H1 (cell line): Measurements from ENCODE around the gene CAMSAP3. TPM values are rescaled to one million over a fixed set of nuclear protein-coding genes. Genes with fewer than 3 reads are reported as not detected.

Experiments
- CTCF ChIA-PET: fragments of 300-600 bp; sonication (Branson Sonifier 250); formaldehyde crosslinking; loops from one replicate; lab custom pipeline; 2021; ENCODE audit not compliant: partially characterized antibody; lab: Charles Lee
- POLR2A ChIA-PET: fragments of 300-600 bp; sonication (Branson Sonifier 250); formaldehyde crosslinking; loops from one replicate; lab custom pipeline; 2021; ENCODE audit warnings: inconsistent platforms; ENCODE audit not compliant: partially characterized antibody; lab: Charles Lee
- DNase-seq, 2 experiments: peaks; one replicate each; pipeline versions ENCODE4 v3.0.0 to v3.0.0-alpha.2; 2010 to 2022; ENCODE audit warnings: low spot score in 2 of 2, low read depth in 1 of 2, mixed read lengths in 1 of 2
- FAIRE-seq: peaks from 2 replicates; lab custom pipeline; 2011; peaks lifted over from hg19 to GRCh38; lab: Jason Lieb, UNC
- H2AFZ ChIP-seq: 2 replicates; pipeline ENCODE4 v1.8.1; 2012; ENCODE audit warnings: low read length, inconsistent platforms
- H2AK5ac ChIP-seq: 2 replicates; pipeline ENCODE4 v1.6.1; 2013; ENCODE audit warnings: low read depth, low read length
- H2BK120ac ChIP-seq: replicated peaks from 2 replicates; pipeline ENCODE3; 2013; ENCODE audit warnings: low read depth, low read length, inconsistent platforms
- H2BK12ac ChIP-seq: 2 replicates; pipeline ENCODE4 v1.6.1; 2013; ENCODE audit warnings: low read depth, low read length
- H2BK15ac ChIP-seq: 2 replicates; pipeline ENCODE4 v1.6.1; 2013; ENCODE audit warnings: low read length
- H2BK20ac ChIP-seq: 2 replicates; pipeline ENCODE4 v1.6.1; 2013; ENCODE audit warnings: low read length
- H2BK5ac ChIP-seq: 2 replicates; pipeline ENCODE4 v1.6.1; 2013; ENCODE audit warnings: low read depth, low read length
- H3K14ac ChIP-seq: 2 replicates; pipeline ENCODE4 v1.6.1; 2013; ENCODE audit warnings: inconsistent platforms; ENCODE audit not compliant: insufficient read length
- H3K18ac ChIP-seq: 2 replicates; pipeline ENCODE4 v1.6.1; 2013; ENCODE audit warnings: low read length; ENCODE audit errors: extremely low read depth
- H3K23ac ChIP-seq: 2 replicates; pipeline ENCODE4 v1.6.1; 2013; ENCODE audit warnings: inconsistent platforms; ENCODE audit not compliant: insufficient read length
- H3K23me2 ChIP-seq: 2 replicates; pipeline ENCODE4 v1.6.1; 2013; ENCODE audit warnings: low read depth, low read length
- H3K27ac ChIP-seq: 2 replicates; pipeline ENCODE4 v1.6.1; 2011; ENCODE audit warnings: low read depth, low read length, inconsistent platforms
- H3K27me3 ChIP-seq, 4 experiments: replicated peaks in 1 of 4; 1 replicate in 1 of 4; 2 replicates in 3 of 4; pipeline versions ENCODE4 v1.6.1 to v1.8.1; 2011 to 2013; ENCODE audit warnings: low read length in 3 of 4, mild to moderate bottlenecking in 3 of 4, inconsistent platforms in 2 of 4, mixed read lengths in 2 of 4, moderate library complexity in 1 of 4; ENCODE audit not compliant: control insufficient read depth in 3 of 4, insufficient read depth in 3 of 4; ENCODE audit errors: extremely low read depth in 1 of 4
- H3K36me3 ChIP-seq, 4 experiments: 2 replicates each; pipeline versions ENCODE4 v1.6.1 to v1.8.1; 2011 to 2013; ENCODE audit warnings: mild to moderate bottlenecking in 4 of 4, low read length in 3 of 4, moderate library complexity in 2 of 4, control low read depth in 1 of 4, inconsistent platforms in 1 of 4; ENCODE audit not compliant: insufficient read depth in 4 of 4, control insufficient read depth in 2 of 4
- H3K4ac ChIP-seq: replicated peaks from 2 replicates; pipeline ENCODE3; 2013; ENCODE audit warnings: low read length, low read depth, mixed read lengths, inconsistent platforms; ENCODE audit not compliant: insufficient read length
- H3K4me1 ChIP-seq, 4 experiments: replicated peaks in 1 of 4; 1 replicate in 1 of 4; 2 replicates in 3 of 4; pipeline versions ENCODE4 v1.6.1 to v1.8.1; 2011 to 2013; ENCODE audit warnings: low read length in 3 of 4, inconsistent platforms in 2 of 4, mixed read lengths in 1 of 4; ENCODE audit not compliant: insufficient read depth in 4 of 4, control insufficient read depth in 3 of 4
- H3K4me2 ChIP-seq, 2 experiments: 2 replicates each; pipeline versions ENCODE4 v1.6.1 to v1.8.1; 2011 to 2013; ENCODE audit warnings: low read depth in 2 of 2, low read length in 2 of 2, control low read depth in 1 of 2, inconsistent platforms in 1 of 2, mild to moderate bottlenecking in 1 of 2; ENCODE audit not compliant: insufficient read depth in 1 of 2
- H3K4me3 ChIP-seq, 4 experiments: fragments of 200-600, 300-600 bp in 1 of 4; sonication (generic), shearing (Covaris generic), sonication (Bioruptor Twin) in 1 of 4; 2 replicates each; pipeline versions ENCODE4 v1.5.1 to v1.8.1; 2011 to 2016; ENCODE audit warnings: low read length in 4 of 4, low read depth in 3 of 4, control low read depth in 2 of 4, inconsistent platforms in 2 of 4, mild to moderate bottlenecking in 2 of 4, mixed read lengths in 1 of 4, moderate library complexity in 1 of 4; ENCODE audit not compliant: insufficient read depth in 2 of 4; ENCODE audit errors: extremely low read depth in 1 of 4
- H3K56ac ChIP-seq: replicated peaks from 2 replicates; pipeline ENCODE3; 2013; ENCODE audit warnings: low read depth, mild to moderate bottlenecking, mixed read lengths, low read length, inconsistent platforms; ENCODE audit not compliant: insufficient read length
- H3K79me1 ChIP-seq: 2 replicates; pipeline ENCODE4 v1.6.1; 2013; ENCODE audit warnings: low read depth, low read length, control low read depth
- H3K79me2 ChIP-seq, 2 experiments: 2 replicates each; pipeline versions ENCODE4 v1.6.1 to v1.8.1; 2012 to 2013; ENCODE audit warnings: low read length in 2 of 2, mild to moderate bottlenecking in 2 of 2, inconsistent platforms in 1 of 2; ENCODE audit not compliant: insufficient read depth in 2 of 2, control insufficient read depth in 1 of 2
- H3K9ac ChIP-seq, 4 experiments: replicated peaks in 1 of 4; 1 replicate in 1 of 4; 2 replicates in 3 of 4; pipeline versions ENCODE4 v1.6.1 to v1.8.1; 2011 to 2013; ENCODE audit warnings: low read depth in 3 of 4, low read length in 3 of 4, control low read depth in 2 of 4, mild to moderate bottlenecking in 2 of 4, moderate library complexity in 2 of 4, inconsistent platforms in 1 of 4; ENCODE audit errors: extremely low read depth in 1 of 4
- H3K9me3 ChIP-seq, 2 experiments: 2 replicates each; pipeline versions ENCODE4 v1.6.1 to v1.8.1; 2012 to 2013; ENCODE audit warnings: mild to moderate bottlenecking in 2 of 2, moderate library complexity in 2 of 2, control low read depth in 1 of 2, inconsistent platforms in 1 of 2, low read depth in 1 of 2, low read length in 1 of 2, mixed read lengths in 1 of 2; ENCODE audit not compliant: insufficient read depth in 2 of 2
- H4K20me1 ChIP-seq, 2 experiments: replicated peaks in 1 of 2; 2 replicates each; pipeline versions ENCODE3 to v1.8.1; 2011 to 2013; ENCODE audit warnings: inconsistent platforms in 2 of 2, low read length in 2 of 2, mild to moderate bottlenecking in 1 of 2; ENCODE audit not compliant: insufficient read depth in 2 of 2, control insufficient read depth in 1 of 2
- H4K5ac ChIP-seq: 2 replicates; pipeline ENCODE4 v1.6.1; 2013; ENCODE audit warnings: low read length, low read depth, mixed read lengths, inconsistent platforms; ENCODE audit not compliant: insufficient read length
- H4K8ac ChIP-seq: 2 replicates; pipeline ENCODE4 v1.8.0; 2013; ENCODE audit warnings: mild to moderate bottlenecking, moderate library complexity, low read length, inconsistent platforms; ENCODE audit not compliant: insufficient read depth; ENCODE audit errors: extremely low read depth
- H4K91ac ChIP-seq: replicated peaks from 2 replicates; pipeline ENCODE3; 2013; ENCODE audit warnings: low read length, mixed read lengths, inconsistent platforms; ENCODE audit not compliant: insufficient read length
- ATF3 ChIP-seq: IDR thresholded peaks from 2 replicates; pipeline ENCODE4 v1.6.1; 2011; ENCODE audit warnings: low read depth, mild to moderate bottlenecking, low read length; ENCODE audit not compliant: insufficient read depth
- CEBPB ChIP-seq: IDR thresholded peaks from 2 replicates; pipeline ENCODE4 v1.6.1; 2012; ENCODE audit warnings: low read depth, low read length
- KDM5A ChIP-seq: fragments of 200-600 bp; IDR thresholded peaks from 2 replicates; pipeline ENCODE4 v1.7.1; 2012; ENCODE audit warnings: mild to moderate bottlenecking, low read length, inconsistent platforms, mixed read lengths
- NANOG ChIP-seq: IDR thresholded peaks from 2 replicates; pipeline ENCODE4 v1.6.1; 2011; ENCODE audit warnings: low read length, low read depth, mild to moderate bottlenecking, inconsistent platforms; ENCODE audit not compliant: insufficient read depth, poor library complexity, severe bottlenecking
- POU5F1 ChIP-seq: IDR thresholded peaks from 2 replicates; pipeline ENCODE4 v1.6.1; 2011; ENCODE audit warnings: low read depth, mild to moderate bottlenecking, low read length, moderate library complexity
- RNF2 ChIP-seq: fragments of 200-900, 300-1000 bp; sonication (generic); IDR thresholded peaks from 2 replicates; pipeline ENCODE4 v1.7.1; 2016; ENCODE audit warnings: borderline replicate concordance, low read depth, mild to moderate bottlenecking, antibody characterized with exemption, low read length; ENCODE audit not compliant: poor library complexity, severe bottlenecking; ENCODE audit errors: missing control alignments
- TEAD4 ChIP-seq: IDR thresholded peaks from 2 replicates; pipeline ENCODE4 v1.6.1; 2012; ENCODE audit warnings: low read depth, low read length, inconsistent platforms, mixed read lengths
- WGBS, 2 experiments: shearing (Covaris generic) in 1 of 2; methylation state at CpG; one replicate each; pipeline versions ENCODE4 v1.1.6 to v1.1.7; 2013 to 2015; ENCODE audit warnings: low lambda C conversion rate in 2 of 2, mixed read lengths in 2 of 2, inconsistent platforms in 1 of 2, low coverage in 1 of 2, missing lambda C conversion rate in 1 of 2; ENCODE audit not compliant: insufficient replicate concordance in 2 of 2, insufficient coverage in 1 of 2, insufficient read length in 1 of 2; ENCODE audit errors: extremely low coverage in 1 of 2, missing lambda C conversion rate in 1 of 2; 5-methylcytosine and 5-hydroxymethylcytosine counted together
- polyA plus RNA-seq, 7 experiments: library from polyadenylated mRNA; depleted of rRNA in 3 of 7; stranded (reverse) in 5 of 7; unstranded in 2 of 7; fragments of >200 nt in 5 of 7; fragments of 200-250 nt in 2 of 7; gene quantifications; 1 replicate in 5 of 7; 2 replicates in 1 of 7; 4 replicates in 1 of 7; pipeline versions ENCODE4 v1.2.1 to v1.2.3, GENCODE V29; 2011 to 2013; ENCODE audit warnings: missing spikeins in 2 of 7, mixed read lengths in 2 of 7
- total RNA-seq: library from RNA; stranded (reverse); fragmentation: NEBNext Ultra II Directional; extraction: Animal tissue kit (Norgen Biotek cat#: 25700); gene quantifications from 2 replicates; pipeline ENCODE4 v1.2.1, GENCODE V29; 2021

Gene CAMSAP3
- total and polyA plus RNA-seq, 2 of the 8 experiments (the other 6 are each of a cell fraction or from before 2014, with no cell fraction given) = 11.4 to 30.4 TPM

GRCh38 chr19:7565332-7565731 lies 30.3 kb upstream of the CAMSAP3 start:
- no peak for DNase-seq
- Histone ChIP-seq H2BK20ac (no peak overlapping the region), H3K4me1 (no peaks in the 10 kb centered on the region), H4K91ac (no peak overlapping the region), H2BK5ac (no peak overlapping the region), H3K27me3 (no peaks in the 10 kb centered on the region), H3K9me3 (no peaks in the 10 kb centered on the region), H2BK120ac (no peak overlapping the region), H3K9ac (no peak overlapping the region), H3K56ac (no peak overlapping the region), H3K14ac (no peak overlapping the region), H3K23me2 (no peaks in the 10 kb centered on the region), H2BK12ac (no peak overlapping the region), H3K4me3 (no peak overlapping the region), H2AK5ac (no peak overlapping the region), H3K18ac (no peak overlapping the region), H3K4ac (no peak overlapping the region), H3K79me2 (no peaks in the 10 kb centered on the region), H3K36me3 (no peaks in the 10 kb centered on the region; a peak in 2 of 8 replicates), H2BK15ac (no peak overlapping the region), H3K79me1 (no peaks in the 10 kb centered on the region), H4K5ac (no peak overlapping the region), H3K4me2 (no peak overlapping the region), H2AFZ (no peak overlapping the region), H4K8ac (no peak overlapping the region), H3K23ac (no peak overlapping the region), H4K20me1 (no peaks in the 10 kb centered on the region), H3K27ac (no peak overlapping the region)
- TF ChIP-seq KDM5A = no peak
- TF ChIP-seq TEAD4 = no peak
- TF ChIP-seq CEBPB = peak; percentile 84
- no peak for TF ChIP-seq RNF2
- no peak for TF ChIP-seq NANOG
- no peak for TF ChIP-seq POU5F1
- TF ChIP-seq ATF3 = no peak
- CTCF ChIA-PET = interaction anchor here (0.9 to 2.1 kb wide), 7 partner anchors 18 to 463 kb away, joined by 3 to 7 read pairs (median 5); partner anchors contain the start of genes CAMSAP3 and TRAPPC5
- 70% methylated on average over 5 of the region's 5 CpGs; no CpG with 5 or more reads in 1 of the 2 experiments for WGBS, 2 experiments
- FAIRE-seq = no peak
- POLR2A ChIA-PET = interaction anchor here (1.0 kb wide), 1 partner anchor 10 kb away, joined by 3 read pairs; no protein-coding TSS in a partner anchor
